Transverse colon (tissue), 3 donors: Measurements from ENCODE around the gene NT5C2.

Source experiments
- POLR2A ChIP-seq: fragments of 450-650 bp; IDR thresholded peaks from one replicate; pipeline ENCODE4 v1.6.1; 2016; ENCODE audit warnings: antibody characterized with exemption, mild to moderate bottlenecking, moderate library complexity
- TF ChIP-seq, protein P1 (sequence below), 5 experiments: fragments of 200-600 bp in 3 of 5; fragments of 450-650 bp in 2 of 5; sonication (generic) in 3 of 5; IDR thresholded peaks; 1 replicate in 2 of 5; 2 replicates in 3 of 5; pipeline ENCODE4 v1.5.1; 2016 to 2017; ENCODE audit warnings: antibody characterized with exemption in 5 of 5, inconsistent platforms in 3 of 5, mild to moderate bottlenecking in 2 of 5, moderate library complexity in 1 of 5

GRCh38 chr10:103069453-103070331, 123.4 kb downstream of the NT5C2 start:
- TF ChIP-seq POLR2A, result no peak
- TF ChIP-seq, protein P1, sequence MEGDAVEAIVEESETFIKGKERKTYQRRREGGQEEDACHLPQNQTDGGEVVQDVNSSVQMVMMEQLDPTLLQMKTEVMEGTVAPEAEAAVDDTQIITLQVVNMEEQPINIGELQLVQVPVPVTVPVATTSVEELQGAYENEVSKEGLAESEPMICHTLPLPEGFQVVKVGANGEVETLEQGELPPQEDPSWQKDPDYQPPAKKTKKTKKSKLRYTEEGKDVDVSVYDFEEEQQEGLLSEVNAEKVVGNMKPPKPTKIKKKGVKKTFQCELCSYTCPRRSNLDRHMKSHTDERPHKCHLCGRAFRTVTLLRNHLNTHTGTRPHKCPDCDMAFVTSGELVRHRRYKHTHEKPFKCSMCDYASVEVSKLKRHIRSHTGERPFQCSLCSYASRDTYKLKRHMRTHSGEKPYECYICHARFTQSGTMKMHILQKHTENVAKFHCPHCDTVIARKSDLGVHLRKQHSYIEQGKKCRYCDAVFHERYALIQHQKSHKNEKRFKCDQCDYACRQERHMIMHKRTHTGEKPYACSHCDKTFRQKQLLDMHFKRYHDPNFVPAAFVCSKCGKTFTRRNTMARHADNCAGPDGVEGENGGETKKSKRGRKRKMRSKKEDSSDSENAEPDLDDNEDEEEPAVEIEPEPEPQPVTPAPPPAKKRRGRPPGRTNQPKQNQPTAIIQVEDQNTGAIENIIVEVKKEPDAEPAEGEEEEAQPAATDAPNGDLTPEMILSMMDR (IDR thresholded peaks at IDR 0.05), result peak; percentile 61 to 75 (median 63)
